GM23338 (cell line): ENCODE measurements around the gene KAT14. TPM values are rescaled to one million over a fixed set of nuclear protein-coding genes. Genes with fewer than 3 reads are reported as not detected.

Experiments used
- ATAC-seq: fragments of 200-7000 bp; cut with Tn5 transposase; 3 replicates; pipeline ENCODE4 v1.9.1; 2020
- DNase-seq: peaks from one replicate; pipeline ENCODE4 v3.0.0-alpha.2; 2015; ENCODE audit warnings: low spot score
- H2AFZ ChIP-seq: fragments of 200-600 bp; sonication (generic); 2 replicates; pipeline ENCODE4 v1.8.0; 2016; ENCODE audit warnings: antibody characterized with exemption, mild to moderate bottlenecking, moderate library complexity
- H3F3A ChIP-seq: fragments of 200-600 bp; sonication (generic); replicated peaks from 2 replicates; pipeline ENCODE4 v1.8.0; 2017; ENCODE audit warnings: antibody characterized with exemption, mixed run types, low read depth
- H3K27ac ChIP-seq: fragments of 200-600 bp; sonication (generic); 2 replicates; pipeline ENCODE4 v1.6.1; 2016; ENCODE audit warnings: low read depth
- H3K27me3 ChIP-seq: fragments of 200-600 bp; sonication (generic); 2 replicates; pipeline ENCODE4 v1.8.0; 2016; ENCODE audit warnings: mild to moderate bottlenecking, mixed run types, moderate library complexity; ENCODE audit not compliant: insufficient read depth
- H3K36me3 ChIP-seq: fragments of 200-600 bp; sonication (generic); 2 replicates; pipeline ENCODE4 v1.8.0; 2016; ENCODE audit warnings: mild to moderate bottlenecking; ENCODE audit not compliant: insufficient read depth
- H3K4me1 ChIP-seq: fragments of 200-600 bp; sonication (generic); 2 replicates; pipeline ENCODE4 v1.8.0; 2016; ENCODE audit warnings: mild to moderate bottlenecking, moderate library complexity; ENCODE audit not compliant: insufficient read depth
- H3K4me2 ChIP-seq: fragments of 200-600 bp; sonication (generic); 2 replicates; pipeline ENCODE4 v1.7.1; 2017; ENCODE audit warnings: mixed run types
- H3K4me3 ChIP-seq: fragments of 200-600 bp; sonication (generic); 2 replicates; pipeline ENCODE4 v1.6.1; 2016; ENCODE audit warnings: mixed run types
- H3K79me2 ChIP-seq: fragments of 200-600 bp; sonication (generic); replicated peaks from 2 replicates; pipeline ENCODE4 v1.8.0; 2017; ENCODE audit warnings: mild to moderate bottlenecking; ENCODE audit not compliant: insufficient read depth
- H3K9me2 ChIP-seq: fragments of 200-600 bp; sonication (generic); 2 replicates; pipeline ENCODE4 v1.8.0; 2017; ENCODE audit not compliant: insufficient read depth
- H4K20me1 ChIP-seq: fragments of 200-600 bp; sonication (generic); replicated peaks from 2 replicates; pipeline ENCODE4 v1.8.0; 2017; ENCODE audit warnings: mild to moderate bottlenecking; ENCODE audit not compliant: insufficient read depth
- H3K27ac Mint-ChIP-seq: 2 replicates; pipeline ENCODE4 v1.8.0; 2020; ENCODE audit warnings: inconsistent platforms, mild to moderate bottlenecking, moderate library complexity, mixed read lengths
- H3K27me3 Mint-ChIP-seq: 3 replicates; pipeline ENCODE4 v1.8.0; 2022; ENCODE audit warnings: low read depth, mild to moderate bottlenecking, moderate library complexity, mixed read lengths, inconsistent platforms; ENCODE audit not compliant: insufficient read depth, poor library complexity
- H3K36me3 Mint-ChIP-seq: 3 replicates; pipeline ENCODE4 v1.8.0; 2021; ENCODE audit warnings: low read depth, mild to moderate bottlenecking, inconsistent platforms, moderate library complexity, mixed read lengths
- H3K4me1 Mint-ChIP-seq: 3 replicates; pipeline ENCODE4 v1.8.0; 2020; ENCODE audit warnings: mild to moderate bottlenecking, inconsistent platforms, mixed read lengths
- H3K4me3 Mint-ChIP-seq: 3 replicates; pipeline ENCODE4 v1.8.0; 2021; ENCODE audit warnings: moderate library complexity, mild to moderate bottlenecking, inconsistent platforms, mixed read lengths
- H3K9me3 Mint-ChIP-seq: 3 replicates; pipeline ENCODE4 v1.8.0; 2020; ENCODE audit warnings: moderate library complexity, mild to moderate bottlenecking, inconsistent platforms, mixed read lengths
- CREB1 ChIP-seq: fragments of 250-450 bp; sonication (Bioruptor Pico); IDR thresholded peaks from 2 replicates; pipeline ENCODE4 v1.5.0; 2020; ENCODE audit warnings: low read depth, mild to moderate bottlenecking, moderate library complexity
- CTCF ChIP-seq, 2 experiments: fragments of 200-600 bp in 1 of 2; sonication (generic) in 1 of 2; conservative IDR thresholded peaks; 2 replicates each; pipeline versions ENCODE4 v1.5.1 to v1.6.1; 2016 to 2017; ENCODE audit warnings: antibody characterized with exemption in 2 of 2, low read depth in 2 of 2, mild to moderate bottlenecking in 2 of 2, moderate library complexity in 1 of 2
- ETS1 ChIP-seq: IDR thresholded peaks from 2 replicates; pipeline ENCODE4 v1.6.1; 2016; ENCODE audit warnings: antibody characterized with exemption
- EZH2phosphoT487 ChIP-seq: fragments of 200-600 bp; sonication (generic); IDR thresholded peaks from one replicate; pipeline ENCODE4 v1.8.1; 2018; ENCODE audit warnings: antibody characterized with exemption; ENCODE audit not compliant: unreplicated experiment
- REST ChIP-seq: IDR thresholded peaks from one replicate; pipeline ENCODE4 v1.6.1; 2018; ENCODE audit warnings: antibody characterized with exemption; ENCODE audit not compliant: unreplicated experiment
- polyA plus RNA-seq: library from polyadenylated mRNA; unstranded; fragments of >200 nt; fragmentation: Nextera tagmentation; extraction: Ambion mirVana; gene quantifications from 2 replicates; pipeline ENCODE4 v1.2.1, GENCODE V29; 2016
- total RNA-seq: library from RNA; depleted of rRNA; stranded (reverse); fragments of >200 nt; shearing (Covaris generic); gene quantifications from 2 replicates; pipeline ENCODE4 v1.2.3, GENCODE V29; 2014

Gene KAT14
- total and polyA plus RNA-seq, 2 experiments from 2014 or later: 17.8 to 25.0 TPM

DNA sequence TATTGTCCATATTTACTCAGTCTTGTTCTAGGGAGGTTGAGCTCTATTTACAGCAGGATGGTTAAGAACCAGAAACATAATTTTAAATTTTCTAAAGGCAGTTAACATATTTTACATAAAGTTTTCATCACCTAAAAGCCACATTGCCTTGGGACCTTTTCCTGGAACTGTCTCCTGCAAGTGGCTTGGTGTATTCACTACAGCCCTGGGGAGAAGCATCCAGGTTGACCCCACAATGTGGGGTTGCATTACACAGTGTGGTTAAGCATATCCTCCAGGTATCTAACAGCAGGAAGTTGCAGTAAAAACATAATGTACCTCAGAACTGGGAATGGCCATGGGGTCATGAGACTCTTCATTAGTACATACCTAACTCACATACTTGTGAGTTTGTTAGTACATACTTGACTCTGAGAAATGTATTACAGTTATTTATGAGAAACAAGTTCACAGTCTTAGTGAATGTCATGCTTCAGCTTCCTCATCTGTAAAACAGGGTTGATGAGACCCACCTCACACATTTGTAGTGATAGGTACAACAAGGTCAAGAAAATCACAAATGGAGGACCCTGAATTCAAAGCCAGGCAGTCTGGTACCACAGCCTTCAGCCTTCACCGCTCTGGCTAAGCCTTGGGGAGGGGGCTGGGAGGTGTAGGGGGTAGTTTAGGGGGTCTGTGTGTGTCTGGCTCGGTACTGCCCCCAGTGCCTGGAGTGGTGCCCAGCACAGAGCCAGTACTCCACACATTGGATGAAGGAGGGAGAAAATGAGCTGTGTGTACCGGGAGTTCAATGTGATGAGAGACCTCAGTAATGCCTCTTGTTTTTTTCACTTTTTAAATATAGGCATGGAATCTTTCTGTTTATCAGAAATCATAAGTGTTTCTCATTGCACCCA lies 52.9 kb downstream of the KAT14 start:
- no peak overlapping the region for H3K4me2 ChIP-seq
- H3K9me3 Mint-ChIP-seq: peaks cover 8% of the 10 kb centered on the region
- peak; percentile 51 for DNase-seq
- peak; percentile 99 for ATAC-seq
- no peak overlapping the region for H3K27ac Mint-ChIP-seq
- no peaks in the 10 kb centered on the region; the same call in 2 of the 3 replicates for H3K4me1 Mint-ChIP-seq
- H3K9me2 ChIP-seq: no peaks in the 10 kb centered on the region
- H3F3A ChIP-seq: no peaks in the 10 kb centered on the region
- no peak overlapping the region for H3K4me3 Mint-ChIP-seq
- H3K27ac ChIP-seq: 0 out of 2 replicates have a peak overlapping the region, but pooled peaks have one; percentile 19
- no peaks in the 10 kb centered on the region for H4K20me1 ChIP-seq
- peaks cover 15% of the 10 kb centered on the region for H3K36me3 ChIP-seq
- H3K4me3 ChIP-seq: no peak overlapping the region
- peak; percentile 40 to 48 for TF ChIP-seq CTCF (conservative IDR thresholded peaks at IDR 0.05; ENCODE audit: low read depth in 2 of 2)
- no peak for TF ChIP-seq CREB1 (CRISPR knock-in tag)
- H3K79me2 ChIP-seq: no peaks in the 10 kb centered on the region
- H3K36me3 Mint-ChIP-seq: peaks cover 27% of the 10 kb centered on the region
- H3K27me3 Mint-ChIP-seq: no peaks in the 10 kb centered on the region
- no peak overlapping the region for H2AFZ ChIP-seq
- no peaks in the 10 kb centered on the region for H3K27me3 ChIP-seq
- no peaks in the 10 kb centered on the region for H3K4me1 ChIP-seq

DNA sequence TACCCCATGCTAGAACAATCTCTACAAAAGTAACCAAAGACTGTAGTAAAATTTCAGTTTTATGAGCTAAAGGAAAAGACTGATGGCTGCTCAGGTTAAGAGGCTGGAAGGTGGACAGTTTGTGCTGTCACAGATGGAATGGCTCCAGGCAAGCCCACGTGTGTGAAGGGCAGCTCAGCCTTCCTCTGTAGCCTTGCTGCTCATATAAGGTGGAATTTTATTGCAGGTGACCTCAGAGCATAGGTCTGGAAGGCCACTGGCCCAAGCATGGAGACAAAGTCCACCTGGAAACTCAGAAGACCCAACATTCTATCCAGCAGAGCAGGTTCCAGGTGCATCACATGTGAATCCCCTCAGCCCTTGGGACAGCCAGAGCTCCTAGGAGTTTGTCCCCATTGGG lies 53.6 kb downstream of the KAT14 start:
- Histone ChIP-seq H2AFZ (no peak overlapping the region), H3K27me3 (no peaks in the 10 kb centered on the region), H3K4me2 (no peak overlapping the region), H4K20me1 (no peaks in the 10 kb centered on the region), H3K4me1 (no peaks in the 10 kb centered on the region), H3K9me2 (no peaks in the 10 kb centered on the region), H3K79me2 (no peaks in the 10 kb centered on the region), H3K4me3 (no peak overlapping the region), H3K27ac (no peak overlapping the region), H3F3A (no peaks in the 10 kb centered on the region), H3K36me3 (peaks cover 8% of the 10 kb centered on the region)
- DNase-seq: no peak
- Mint-ChIP-seq H3K36me3 (peaks cover 24% of the 10 kb centered on the region), H3K9me3 (peaks cover 8% of the 10 kb centered on the region), H3K4me1 (no peaks in the 10 kb centered on the region; the same call in 2 of the 3 replicates), H3K4me3 (no peak overlapping the region), H3K27me3 (no peaks in the 10 kb centered on the region), H3K27ac (no peak overlapping the region)
- ATAC-seq: no peak
- TF ChIP-seq CTCF (conservative IDR thresholded peaks at IDR 0.05; ENCODE audit: low read depth in 2 of 2): no peak
- TF ChIP-seq REST: no peak
- TF ChIP-seq EZH2phosphoT487: no peak
- TF ChIP-seq ETS1: no peak
